Liver (tissue), 9 donors: ENCODE results near the gene DNAH2. TPM values are rescaled to one million over a fixed set of nuclear protein-coding genes. Genes with fewer than 3 reads are reported as not detected.

Experiments
- DNase-seq: peaks from one replicate; pipeline ENCODE4 v3.0.0-alpha.2; 2017; ENCODE audit warnings: low spot score
- H3K27ac ChIP-seq, 2 donors: one replicate each; pipeline ENCODE4 v1.7.0; 2013; ENCODE audit warnings: inconsistent platforms in 2 of 2, low read length in 2 of 2, control low read depth in 1 of 2, low read depth in 1 of 2, mild to moderate bottlenecking in 1 of 2
- H3K27me3 ChIP-seq, 4 donors: one replicate each; pipeline versions ENCODE4 v1.6.1 to v1.7.0; 2013; ENCODE audit warnings: low read length in 3 of 4, inconsistent platforms in 1 of 4, mild to moderate bottlenecking in 1 of 4, moderate library complexity in 1 of 4; ENCODE audit not compliant: control insufficient read depth in 4 of 4, insufficient read depth in 4 of 4
- H3K36me3 ChIP-seq, 4 donors: one replicate each; pipeline versions ENCODE4 v1.6.1 to v1.7.0; 2013; ENCODE audit warnings: low read length in 3 of 4, mild to moderate bottlenecking in 3 of 4, low read depth in 1 of 4, moderate library complexity in 1 of 4; ENCODE audit not compliant: control insufficient read depth in 4 of 4, insufficient read depth in 3 of 4
- H3K4me1 ChIP-seq, 4 donors: one replicate each; pipeline versions ENCODE4 v1.6.1 to v1.7.0; 2013; ENCODE audit warnings: low read length in 3 of 4, mild to moderate bottlenecking in 3 of 4, moderate library complexity in 1 of 4; ENCODE audit not compliant: control insufficient read depth in 4 of 4, insufficient read depth in 4 of 4
- H3K4me3 ChIP-seq, 3 donors: one replicate each; pipeline versions ENCODE4 v1.6.1 to v1.7.0; 2013; ENCODE audit warnings: low read length in 3 of 3, control low read depth in 1 of 3, low read depth in 1 of 3, mild to moderate bottlenecking in 1 of 3
- H3K9ac ChIP-seq, 2 donors: one replicate each; pipeline ENCODE4 v1.7.0; 2013; ENCODE audit warnings: low read length in 2 of 2, mild to moderate bottlenecking in 2 of 2, moderate library complexity in 2 of 2, control low read depth in 1 of 2, low read depth in 1 of 2
- H3K9me3 ChIP-seq, 4 donors: one replicate each; pipeline versions ENCODE4 v1.6.1 to v1.7.0; 2013; ENCODE audit warnings: low read length in 3 of 4; ENCODE audit not compliant: control insufficient read depth in 4 of 4
- ATF3 ChIP-seq: IDR thresholded peaks from 2 replicates; pipeline ENCODE4 v1.6.1; 2016; ENCODE audit warnings: antibody characterized with exemption
- EGR1 ChIP-seq, 2 donors: IDR thresholded peaks; 2 replicates each; pipeline ENCODE4 v1.6.1; 2016 to 2018; ENCODE audit warnings: antibody characterized with exemption in 2 of 2, low read depth in 2 of 2
- FOXA1 ChIP-seq: IDR thresholded peaks from 2 replicates; pipeline ENCODE4 v1.6.1; 2016; ENCODE audit warnings: antibody characterized with exemption
- FOXA2 ChIP-seq: IDR thresholded peaks from 2 replicates; pipeline ENCODE4 v1.6.1; 2016; ENCODE audit warnings: antibody characterized with exemption
- GABPA ChIP-seq, 2 donors: IDR thresholded peaks in 1 of 2; conservative IDR thresholded peaks in 1 of 2; 2 replicates each; pipeline ENCODE4 v1.6.1; 2016; ENCODE audit warnings: antibody characterized with exemption in 2 of 2, mild to moderate bottlenecking in 1 of 2, moderate library complexity in 1 of 2
- HNF4A ChIP-seq, 2 donors: conservative IDR thresholded peaks; 2 replicates each; pipeline ENCODE4 v1.6.1; 2016; ENCODE audit warnings: antibody characterized with exemption in 2 of 2, mild to moderate bottlenecking in 2 of 2
- HNF4G ChIP-seq: IDR thresholded peaks from 2 replicates; pipeline ENCODE4 v1.6.1; 2016; ENCODE audit warnings: antibody characterized with exemption
- JUND ChIP-seq, 2 donors: IDR thresholded peaks; 2 replicates each; pipeline ENCODE4 v1.6.1; 2016; ENCODE audit warnings: antibody characterized with exemption in 2 of 2
- MAX ChIP-seq: IDR thresholded peaks from 2 replicates; pipeline ENCODE4 v1.6.1; 2016; ENCODE audit warnings: antibody characterized with exemption
- NR2F2 ChIP-seq: IDR thresholded peaks from 2 replicates; pipeline ENCODE4 v1.6.1; 2016; ENCODE audit warnings: antibody characterized with exemption
- RAD21 ChIP-seq, 2 donors: IDR thresholded peaks; 2 replicates each; pipeline ENCODE4 v1.6.1; 2016; ENCODE audit warnings: antibody characterized with exemption in 2 of 2, mild to moderate bottlenecking in 2 of 2
- SP1 ChIP-seq: IDR thresholded peaks from 2 replicates; pipeline ENCODE4 v1.6.1; 2018; ENCODE audit warnings: antibody characterized with exemption, mild to moderate bottlenecking
- YY1 ChIP-seq: IDR thresholded peaks from 2 replicates; pipeline ENCODE4 v1.6.1; 2016; ENCODE audit warnings: antibody characterized with exemption, mild to moderate bottlenecking
- ZBTB33 ChIP-seq: IDR thresholded peaks from 2 replicates; pipeline ENCODE4 v1.6.1; 2016; ENCODE audit warnings: antibody characterized with exemption
- WGBS: extraction: QIAGEN DNeasy Blood & Tissue Kit; methylation state at CpG from one replicate; pipeline ENCODE4 v1.1.7; 2013; 5-methylcytosine and 5-hydroxymethylcytosine counted together
- polyA plus RNA-seq, 2 donors: library from polyadenylated mRNA; stranded (reverse) in 1 of 2; unstranded in 1 of 2; fragments of 200-250 nt in 1 of 2; fragments of >200 nt in 1 of 2; fragmentation: Nextera tagmentation in 1 of 2; extraction: Ambion mirVana in 1 of 2; gene quantifications; one replicate each; pipeline versions ENCODE4 v1.2.1 to v1.2.3, GENCODE V29; 2013 to 2015
- total RNA-seq, 2 donors: library from RNA; depleted of rRNA; stranded (reverse); fragments of >200 nt; gene quantifications; one replicate each; pipeline ENCODE4 v1.2.3, GENCODE V29; 2014
- TF ChIP-seq, protein P1 (sequence below): IDR thresholded peaks from 2 replicates; pipeline ENCODE4 v1.6.1; 2016; ENCODE audit warnings: antibody characterized with exemption, mild to moderate bottlenecking
- TF ChIP-seq, protein P2 (sequence below): fragments of 150-350 bp; IDR thresholded peaks from 2 replicates; pipeline ENCODE4 v1.5.1; 2017; ENCODE audit warnings: improper control_type of control experiment, low read depth, low read length; ENCODE audit not compliant: missing input control
- donor health status: healthy.
- donor health status: healthy.
- donor health status: healthy.
- donor health status: healthy.
- donor health status: healthy.

The DNAH2 gene
- total and polyA plus RNA-seq, 4 donors, result under 0.01 to 0.25 (median 0.05) TPM

GRCh38 chr17:7709031-7709430, 8.5 kb upstream of the DNAH2 start:
- Histone ChIP-seq H3K36me3 (no peaks in the 10 kb centered on the region), H3K27me3 (peaks cover 0 to 21% (median 11%) of the 10 kb centered on the region in 4 donors), H3K4me3 (no peak overlapping the region), H3K27ac (no peak overlapping the region), H3K9ac (no peak overlapping the region), H3K9me3 (no peaks in the 10 kb centered on the region), H3K4me1 (peaks cover 1 to 6% (median 2%) of the 10 kb centered on the region in 4 donors)
- TF ChIP-seq FOXA2, result no peak
- no peak for TF ChIP-seq ZBTB33
- TF ChIP-seq JUND (IDR thresholded peaks at IDR 0.05), result no peak
- no peak for TF ChIP-seq MAX
- no peak for TF ChIP-seq SP1
- TF ChIP-seq EGR1 (IDR thresholded peaks at IDR 0.05; ENCODE audit: low read depth in 2 of 2), result no peak
- TF ChIP-seq RAD21 (IDR thresholded peaks at IDR 0.05), result no peak
- no peak for TF ChIP-seq HNF4A (conservative IDR thresholded peaks at IDR 0.05)
- TF ChIP-seq YY1, result no peak
- TF ChIP-seq ATF3, result no peak
- TF ChIP-seq, protein P1, sequence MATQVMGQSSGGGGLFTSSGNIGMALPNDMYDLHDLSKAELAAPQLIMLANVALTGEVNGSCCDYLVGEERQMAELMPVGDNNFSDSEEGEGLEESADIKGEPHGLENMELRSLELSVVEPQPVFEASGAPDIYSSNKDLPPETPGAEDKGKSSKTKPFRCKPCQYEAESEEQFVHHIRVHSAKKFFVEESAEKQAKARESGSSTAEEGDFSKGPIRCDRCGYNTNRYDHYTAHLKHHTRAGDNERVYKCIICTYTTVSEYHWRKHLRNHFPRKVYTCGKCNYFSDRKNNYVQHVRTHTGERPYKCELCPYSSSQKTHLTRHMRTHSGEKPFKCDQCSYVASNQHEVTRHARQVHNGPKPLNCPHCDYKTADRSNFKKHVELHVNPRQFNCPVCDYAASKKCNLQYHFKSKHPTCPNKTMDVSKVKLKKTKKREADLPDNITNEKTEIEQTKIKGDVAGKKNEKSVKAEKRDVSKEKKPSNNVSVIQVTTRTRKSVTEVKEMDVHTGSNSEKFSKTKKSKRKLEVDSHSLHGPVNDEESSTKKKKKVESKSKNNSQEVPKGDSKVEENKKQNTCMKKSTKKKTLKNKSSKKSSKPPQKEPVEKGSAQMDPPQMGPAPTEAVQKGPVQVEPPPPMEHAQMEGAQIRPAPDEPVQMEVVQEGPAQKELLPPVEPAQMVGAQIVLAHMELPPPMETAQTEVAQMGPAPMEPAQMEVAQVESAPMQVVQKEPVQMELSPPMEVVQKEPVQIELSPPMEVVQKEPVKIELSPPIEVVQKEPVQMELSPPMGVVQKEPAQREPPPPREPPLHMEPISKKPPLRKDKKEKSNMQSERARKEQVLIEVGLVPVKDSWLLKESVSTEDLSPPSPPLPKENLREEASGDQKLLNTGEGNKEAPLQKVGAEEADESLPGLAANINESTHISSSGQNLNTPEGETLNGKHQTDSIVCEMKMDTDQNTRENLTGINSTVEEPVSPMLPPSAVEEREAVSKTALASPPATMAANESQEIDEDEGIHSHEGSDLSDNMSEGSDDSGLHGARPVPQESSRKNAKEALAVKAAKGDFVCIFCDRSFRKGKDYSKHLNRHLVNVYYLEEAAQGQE, result no peak
- TF ChIP-seq, protein P2, sequence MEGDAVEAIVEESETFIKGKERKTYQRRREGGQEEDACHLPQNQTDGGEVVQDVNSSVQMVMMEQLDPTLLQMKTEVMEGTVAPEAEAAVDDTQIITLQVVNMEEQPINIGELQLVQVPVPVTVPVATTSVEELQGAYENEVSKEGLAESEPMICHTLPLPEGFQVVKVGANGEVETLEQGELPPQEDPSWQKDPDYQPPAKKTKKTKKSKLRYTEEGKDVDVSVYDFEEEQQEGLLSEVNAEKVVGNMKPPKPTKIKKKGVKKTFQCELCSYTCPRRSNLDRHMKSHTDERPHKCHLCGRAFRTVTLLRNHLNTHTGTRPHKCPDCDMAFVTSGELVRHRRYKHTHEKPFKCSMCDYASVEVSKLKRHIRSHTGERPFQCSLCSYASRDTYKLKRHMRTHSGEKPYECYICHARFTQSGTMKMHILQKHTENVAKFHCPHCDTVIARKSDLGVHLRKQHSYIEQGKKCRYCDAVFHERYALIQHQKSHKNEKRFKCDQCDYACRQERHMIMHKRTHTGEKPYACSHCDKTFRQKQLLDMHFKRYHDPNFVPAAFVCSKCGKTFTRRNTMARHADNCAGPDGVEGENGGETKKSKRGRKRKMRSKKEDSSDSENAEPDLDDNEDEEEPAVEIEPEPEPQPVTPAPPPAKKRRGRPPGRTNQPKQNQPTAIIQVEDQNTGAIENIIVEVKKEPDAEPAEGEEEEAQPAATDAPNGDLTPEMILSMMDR, result no peak
- no peak for TF ChIP-seq NR2F2
- no peak for TF ChIP-seq HNF4G
- TF ChIP-seq GABPA (IDR thresholded peaks at IDR 0.05 in 1 of 2, conservative IDR thresholded peaks at IDR 0.05 in 1 of 2), result no peak
- no peak for TF ChIP-seq FOXA1
- no peak for DNase-seq
- WGBS, result 80% methylated on average over 11 of the region's 11 CpGs

DNA sequence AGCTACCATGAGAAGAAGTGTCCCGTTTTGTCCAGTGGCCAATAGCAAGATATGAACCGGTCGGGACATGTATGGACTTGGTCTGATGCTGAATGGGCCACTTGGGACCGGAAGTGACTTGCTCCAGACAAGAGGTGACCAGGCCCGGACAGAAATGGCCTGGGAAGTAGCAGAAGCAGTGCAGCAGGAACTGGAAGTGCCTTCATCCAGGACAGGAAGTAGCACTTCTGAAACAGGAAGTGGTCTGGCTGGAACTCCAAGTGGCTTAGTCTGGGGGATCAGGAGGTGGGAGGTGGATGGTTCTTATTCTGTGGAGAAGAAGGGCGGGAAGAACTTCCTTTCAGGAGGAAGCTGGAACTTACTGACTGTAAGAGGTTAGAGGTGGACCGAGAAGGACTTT, 7.2 kb upstream of the DNAH2 start:
- Histone ChIP-seq H3K4me1 (no peaks in the 10 kb centered on the region), H3K9ac (no peak overlapping the region), H3K36me3 (no peaks in the 10 kb centered on the region), H3K27me3 (peaks cover 0 to 26% (median 11%) of the 10 kb centered on the region in 4 donors), H3K4me3 (no peak overlapping the region), H3K9me3 (no peaks in the 10 kb centered on the region), H3K27ac (no peak overlapping the region)
- 77% methylated on average over 7 of the region's 7 CpGs for WGBS
- no peak for DNase-seq
- TF ChIP-seq, protein P2, result no peak
- TF ChIP-seq FOXA2 (no peak), RAD21 (IDR thresholded peaks at IDR 0.05) (no peak), NR2F2 (no peak), ZBTB33 (no peak), JUND (IDR thresholded peaks at IDR 0.05) (no peak), HNF4A (conservative IDR thresholded peaks at IDR 0.05) (no peak)
- TF ChIP-seq, protein P1, result no peak
